ENCODE results near the gene SEPTIN6.
"Not testable (repeated sequence)": the region's sequence is repeated elsewhere in the genome, so short reads cannot be mapped to it uniquely, and the experiment has no call there.

GRCh38 chrX:119684312-119684711 is 8.7 kb downstream of the SEPTIN6 start:
- TF ChIP-seq CTCF, POLR2A (IDR thresholded peaks at IDR 0.05): not testable (repeated sequence)

Data from tibial nerve (tissue), 3 donors.